Sigmoid colon (tissue), 7 donors: ENCODE results near the gene PHF5A. TPM values are rescaled to one million over a fixed set of nuclear protein-coding genes. Genes with fewer than 3 reads are reported as not detected.

Experiments used
- DNase-seq: peaks from one replicate; pipeline ENCODE4 v3.0.0-alpha.2; 2019
- H3K27ac ChIP-seq, 4 donors: fragments of 200-600 bp; sonication (generic); one replicate each; pipeline ENCODE4 v1.5.1; 2016 to 2019; ENCODE audit warnings: mild to moderate bottlenecking in 1 of 4
- H3K27me3 ChIP-seq, 3 donors: fragments of 200-600 bp; sonication (generic); one replicate each; pipeline ENCODE4 v1.5.1; 2019; ENCODE audit warnings: mild to moderate bottlenecking in 1 of 3
- H3K36me3 ChIP-seq, 4 donors: fragments of 200-600 bp; sonication (generic); one replicate each; pipeline ENCODE4 v1.5.1; 2016 to 2019
- H3K4me1 ChIP-seq, 4 donors: fragments of 200-600 bp; sonication (generic); one replicate each; pipeline ENCODE4 v1.5.1; 2017 to 2019
- H3K4me3 ChIP-seq, 4 donors: fragments of 200-600 bp; sonication (generic); one replicate each; pipeline ENCODE4 v1.5.1; 2017 to 2019; ENCODE audit warnings: mild to moderate bottlenecking in 2 of 4, moderate library complexity in 1 of 4
- H3K9me3 ChIP-seq, 4 donors: fragments of 200-600 bp in 3 of 4; sonication (generic) in 3 of 4; one replicate each; pipeline versions ENCODE4 v1.5.1 to v1.6.1; 2013 to 2019
- CTCF ChIP-seq, 4 experiments: fragments of 450-650 bp in 3 of 4; fragments of 200-600 bp in 1 of 4; IDR thresholded peaks; one replicate each; pipeline ENCODE4 v1.5.1; 2016 to 2019; ENCODE audit warnings: antibody characterized with exemption in 4 of 4, mild to moderate bottlenecking in 3 of 4, moderate library complexity in 2 of 4
- EP300 ChIP-seq, 4 donors: sonication (generic); formaldehyde crosslinking; IDR thresholded peaks; one replicate each; pipeline ENCODE4 v1.6.1; 2017; ENCODE audit warnings: antibody characterized with exemption in 4 of 4
- POLR2A ChIP-seq, 2 donors: fragments of 450-650 bp; IDR thresholded peaks; one replicate each; pipeline ENCODE4 v1.6.1; 2016; ENCODE audit warnings: antibody characterized with exemption in 2 of 2, mild to moderate bottlenecking in 2 of 2, moderate library complexity in 2 of 2
- POLR2AphosphoS5 ChIP-seq, 4 donors: sonication (generic); formaldehyde crosslinking; IDR thresholded peaks; one replicate each; pipeline ENCODE4 v1.6.1; 2017; ENCODE audit warnings: antibody characterized with exemption in 4 of 4
- WGBS, 2 donors: extraction: QIAGEN DNeasy Blood & Tissue Kit; methylation state at CpG; one replicate each; pipeline ENCODE4 v1.1.7; 2013; 5-methylcytosine and 5-hydroxymethylcytosine counted together
- intact Hi-C: fragments of 100-400 bp; cut with DNase I; formaldehyde crosslinking; loops from one replicate; pipeline ENCODE4 v1.15.1; 2023
- polyA plus RNA-seq, 3 donors: library from polyadenylated mRNA; stranded (reverse); fragments of 200-250 nt; gene quantifications; one replicate each; pipeline ENCODE4 v1.2.3, GENCODE V29; 2013
- total RNA-seq, 4 donors: library from RNA; depleted of rRNA; stranded (reverse); fragments of >200 nt; gene quantifications; one replicate each; pipeline ENCODE4 v1.1.0, GENCODE V29; 2016
- donor health status: healthy with polysubstance abuse.
- donor health status: Bipolar disorder and iron deficiency.
- donor health status: healthy.

The PHF5A gene
- total and polyA plus RNA-seq, 7 donors: 31.9 to 59.6 (median 53.3) TPM

- DNase-seq: peak; percentile 84
- H3K4me1 ChIP-seq: peaks cover 0 to 67% (median 58%) of the 10 kb centered on the region in 4 donors
These were observed 23.0 kb upstream of the PHF5A start for GRCh38 chr22:41491374-41492100.

GRCh38 chr22:41488596-41489385 is 20.3 kb upstream of the PHF5A start:
- DNase-seq: no peak
- no peaks in the 10 kb centered on the region for H3K27me3 ChIP-seq
- H3K4me3 ChIP-seq: no peak overlapping the region
- TF ChIP-seq CTCF (IDR thresholded peaks at IDR 0.05) (no peak), POLR2AphosphoS5 (IDR thresholded peaks at IDR 0.05) (no peak), EP300 (IDR thresholded peaks at IDR 0.05) (no peak), POLR2A (IDR thresholded peaks at IDR 0.05) (no peak)
- H3K9me3 ChIP-seq: no peaks in the 10 kb centered on the region
- intact Hi-C loops: no loop called here
- 66 to 87% methylated on average over 3 of the region's 3 CpGs for WGBS, 2 donors
- H3K27ac ChIP-seq: peak overlapping the region in 2 of 4 donors; percentile 19 to 86
- no peaks in the 10 kb centered on the region for H3K36me3 ChIP-seq
- H3K4me1 ChIP-seq: peaks cover 0 to 78% (median 59%) of the 10 kb centered on the region in 4 donors

More at GRCh38 chr22:41491374-41492100, 23.0 kb upstream of the PHF5A start:
- no peaks in the 10 kb centered on the region for H3K27me3 ChIP-seq
- peak overlapping the region; percentile 65 to 86 (median 82) for H3K27ac ChIP-seq
- TF ChIP-seq POLR2A (IDR thresholded peaks at IDR 0.05): no peak
- peak; percentile 59 to 94 (median 90) for TF ChIP-seq POLR2AphosphoS5 (IDR thresholded peaks at IDR 0.05)
- peak; percentile 52 to 92 (median 74) for TF ChIP-seq EP300 (IDR thresholded peaks at IDR 0.05)
- TF ChIP-seq CTCF (IDR thresholded peaks at IDR 0.05): no peak
- H3K9me3 ChIP-seq: no peaks in the 10 kb centered on the region
- intact Hi-C loops: no loop called here
- no peak overlapping the region for H3K4me3 ChIP-seq
- 46 to 64% methylated on average over 5 of the region's 5 CpGs for WGBS, 2 donors
- peaks cover 0 to 7% (median 0%) of the 10 kb centered on the region in 4 donors for H3K36me3 ChIP-seq

GRCh38 chr22:41488076-41488475 is 19.6 kb upstream of the PHF5A start:
- peak overlapping the region in 2 of 4 donors; percentile 19 to 86 for H3K27ac ChIP-seq
- no peaks in the 10 kb centered on the region for H3K27me3 ChIP-seq
- no peak for DNase-seq
- TF ChIP-seq EP300 (IDR thresholded peaks at IDR 0.05) (no peak), POLR2A (IDR thresholded peaks at IDR 0.05) (no peak)
- WGBS, 2 donors: 81 to 91% methylated on average over 4 of the region's 4 CpGs
- no peaks in the 10 kb centered on the region for H3K36me3 ChIP-seq
- peaks cover 0 to 78% (median 59%) of the 10 kb centered on the region in 4 donors for H3K4me1 ChIP-seq
- H3K4me3 ChIP-seq: no peak overlapping the region
- intact Hi-C loops: no loop called here
- H3K9me3 ChIP-seq: no peaks in the 10 kb centered on the region

GRCh38 chr22:41487037-41487935 is 18.8 kb upstream of the PHF5A start:
- DNase-seq: no peak
- no peak overlapping the region for H3K4me3 ChIP-seq
- H3K9me3 ChIP-seq: no peaks in the 10 kb centered on the region
- WGBS, 2 donors: 57 to 81% methylated on average over 8 of the region's 8 CpGs
- intact Hi-C loops: no loop called here
- no peak for TF ChIP-seq POLR2A (IDR thresholded peaks at IDR 0.05)
- peak in 1 of 4 donors; percentile 58 for TF ChIP-seq EP300 (IDR thresholded peaks at IDR 0.05)
- peak in 2 of 4 donors; percentile 53 to 62 for TF ChIP-seq POLR2AphosphoS5 (IDR thresholded peaks at IDR 0.05)
- H3K27ac ChIP-seq: peak overlapping the region; percentile 24 to 86 (median 60)
- no peaks in the 10 kb centered on the region for H3K36me3 ChIP-seq
- H3K27me3 ChIP-seq: no peaks in the 10 kb centered on the region
- peaks cover 0 to 78% (median 59%) of the 10 kb centered on the region in 4 donors for H3K4me1 ChIP-seq

- Histone ChIP-seq H3K36me3 (no peaks in the 10 kb centered on the region), H3K4me1 (peaks cover 0 to 78% (median 59%) of the 10 kb centered on the region in 4 donors), H3K9me3 (no peaks in the 10 kb centered on the region), H3K27me3 (no peaks in the 10 kb centered on the region), H3K27ac (peak overlapping the region in 1 of 4 donors; percentile 86), H3K4me3 (no peak overlapping the region)
- intact Hi-C loops: no loop called here
- 18 to 63% methylated on average over 7 of the region's 7 CpGs for WGBS, 2 donors
- no peak for DNase-seq
- TF ChIP-seq EP300 (IDR thresholded peaks at IDR 0.05) (no peak), POLR2AphosphoS5 (IDR thresholded peaks at IDR 0.05) (no peak), POLR2A (IDR thresholded peaks at IDR 0.05) (no peak), CTCF (IDR thresholded peaks at IDR 0.05) (no peak)
These were observed 16.5 kb upstream of the PHF5A start for GRCh38 chr22:41485033-41485432.
